ENCODE data around the gene MAIP1. TPM values are rescaled to one million over a fixed set of nuclear protein-coding genes. Genes with fewer than 3 reads are reported as not detected.

Gene MAIP1, protein sequence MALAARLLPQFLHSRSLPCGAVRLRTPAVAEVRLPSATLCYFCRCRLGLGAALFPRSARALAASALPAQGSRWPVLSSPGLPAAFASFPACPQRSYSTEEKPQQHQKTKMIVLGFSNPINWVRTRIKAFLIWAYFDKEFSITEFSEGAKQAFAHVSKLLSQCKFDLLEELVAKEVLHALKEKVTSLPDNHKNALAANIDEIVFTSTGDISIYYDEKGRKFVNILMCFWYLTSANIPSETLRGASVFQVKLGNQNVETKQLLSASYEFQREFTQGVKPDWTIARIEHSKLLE
- 28.6 and 32.3 TPM in 2 replicates for total RNA-seq (2021)
- long read RNA-seq, transcript MAIP1-202 (5 exons, 1,386 nt), result major isoform, 151 of 168 reads
- long read RNA-seq, partial matches to known transcripts, result 3 of 168 reads
- long read RNA-seq, other reads (novel, unspliced or antisense), result 12 of 168 reads

DNA sequence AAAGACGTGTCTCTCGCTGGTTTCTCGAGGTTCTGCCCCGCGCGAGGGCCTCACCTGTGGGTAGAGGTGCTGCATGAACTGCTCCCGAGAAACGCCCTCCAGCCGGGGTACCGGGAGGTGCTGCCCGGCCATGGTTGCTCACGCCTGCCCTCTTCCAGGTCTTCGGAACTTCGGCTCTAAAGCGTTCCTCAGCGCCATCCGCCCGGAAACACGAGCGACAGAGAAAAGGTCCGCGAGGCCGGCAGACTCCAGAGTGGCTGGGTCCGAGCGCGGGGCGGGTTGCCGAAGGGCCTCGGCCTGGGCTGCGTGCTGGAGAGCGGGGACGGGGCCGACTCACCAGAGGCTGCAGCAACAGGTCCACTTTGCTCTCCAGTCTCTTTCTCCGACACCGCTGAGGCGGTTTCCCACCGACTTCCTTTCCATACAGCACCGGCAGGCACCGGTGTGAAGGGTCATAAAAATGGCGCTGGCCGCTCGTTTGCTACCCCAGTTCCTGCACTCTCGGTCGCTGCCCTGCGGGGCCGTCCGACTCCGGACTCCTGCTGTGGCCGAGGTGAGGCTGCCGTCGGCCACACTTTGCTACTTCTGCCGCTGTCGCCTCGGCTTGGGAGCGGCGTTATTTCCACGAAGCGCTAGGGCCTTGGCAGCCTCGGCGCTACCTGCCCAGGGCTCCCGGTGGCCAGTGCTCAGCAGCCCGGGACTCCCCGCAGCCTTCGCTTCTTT, at the start of gene MAIP1, which contains the start of gene TYW5:
TSS of gene MAIP1 (plus strand) at position 244 of the 723 bp plus-strand sequence. CDS start at position 461, 217 bp downstream.
TSS of gene TYW5 (minus strand) at position 153 of the 723 bp plus-strand sequence. CDS start at position 132, 21 bp downstream.
- peaks cover 3% of the 10 kb centered on the region; the same call in 1 of the 2 replicates for H3K4me1 ChIP-seq (ENCODE audit: insufficient read depth, low read length)
- peak; percentile 81 for DNase-seq
- no peak within 1 kb of the TSS for H2BK20ac ChIP-seq (ENCODE audit: low read depth, low read length, poor library complexity, severe bottlenecking)
- peak within 1 kb of the TSS; percentile 37 for H4K5ac ChIP-seq (ENCODE audit: insufficient read length, low read depth, low read length)
- peak within 1 kb of the TSS; percentile 99 for H3K27ac Mint-ChIP-seq
- no peak within 1 kb of the TSS for H2BK12ac ChIP-seq (ENCODE audit: insufficient read length, low read depth, low read length)
- no peaks in the 10 kb centered on the region for H3K9me3 ChIP-seq (ENCODE audit: control insufficient read depth, low read depth, low read length)
- H3K79me2 ChIP-seq (ENCODE audit: insufficient read depth, low read length), result peaks cover 20% of the 10 kb centered on the region; the same call in 1 of the 2 replicates
- peak within 1 kb of the TSS; percentile 20 for H3K27ac ChIP-seq (ENCODE audit: insufficient read length, low read depth, low read length)
- H3K4me2 ChIP-seq (ENCODE audit: insufficient read depth, insufficient read length, low read length), result peak within 1 kb of the TSS; percentile 82
- H3K4ac ChIP-seq (ENCODE audit: low read depth, low read length), result no peak within 1 kb of the TSS
- peak within 1 kb of the TSS; percentile 94 for H3K14ac ChIP-seq (ENCODE audit: insufficient read depth, low read length)
- no peak within 1 kb of the TSS for H4K91ac ChIP-seq (ENCODE audit: insufficient read length, low read depth, low read length)
- peaks cover 5% of the 10 kb centered on the region for H3K79me1 ChIP-seq (ENCODE audit: insufficient read depth, low read depth, low read length, poor library complexity, severe bottlenecking)
- no peak within 1 kb of the TSS for H2BK120ac ChIP-seq (ENCODE audit: low read depth, low read length, poor library complexity, severe bottlenecking)
- H3K36me3 Mint-ChIP-seq (ENCODE audit: insufficient read depth in 1 of 3, low read depth in 3 of 3), result peaks cover 21 to 42% (median 35%) of the 10 kb centered on the region in 3 experiments
- no peak within 1 kb of the TSS for H4K8ac ChIP-seq (replicated peaks; ENCODE audit: insufficient read length, low read depth, low read length)
- no peaks in the 10 kb centered on the region for H3K27me3 Mint-ChIP-seq (ENCODE audit: low read depth)
- peak within 1 kb of the TSS; percentile 93 for H3K9ac ChIP-seq (ENCODE audit: extremely low read depth, insufficient read length, low read length)
- H3K4me1 Mint-ChIP-seq, result peaks cover 24 to 29% of the 10 kb centered on the region in 2 experiments
- no peaks in the 10 kb centered on the region for H3K9me3 Mint-ChIP-seq
- H3T11ph ChIP-seq (ENCODE audit: low read length), result no peak within 1 kb of the TSS
- H2AK5ac ChIP-seq (ENCODE audit: insufficient read length, low read length), result no peak within 1 kb of the TSS
- no CpG with 5 or more reads among the region's 64 CpGs for WGBS (ENCODE audit: extremely low coverage, insufficient read length, low lambda C conversion rate)
- H3K27me3 ChIP-seq (ENCODE audit: insufficient read depth, low read length), result no peaks in the 10 kb centered on the region
- H3K18ac ChIP-seq (ENCODE audit: insufficient read length, low read depth, low read length), result peak within 1 kb of the TSS; percentile 94
- H2AFZ ChIP-seq (ENCODE audit: low read length), result peak within 1 kb of the TSS; percentile 1
- H2BK15ac ChIP-seq (ENCODE audit: low read depth, low read length), result no peak within 1 kb of the TSS
- H4K20me1 ChIP-seq (ENCODE audit: control insufficient read depth, insufficient read depth, insufficient read length), result no peaks in the 10 kb centered on the region
- no peak within 1 kb of the TSS for H3K23ac ChIP-seq (ENCODE audit: insufficient read length, low read depth, low read length)
- H3K56ac ChIP-seq (ENCODE audit: insufficient read length, low read depth, low read length), result no peak within 1 kb of the TSS
- H3K23me2 ChIP-seq (ENCODE audit: insufficient read length, low read depth, low read length, poor library complexity, severe bottlenecking), result peaks cover 8% of the 10 kb centered on the region
- H2BK5ac ChIP-seq (ENCODE audit: insufficient read length, low read length), result peak within 1 kb of the TSS; percentile 21
- H3K4me3 Mint-ChIP-seq, result peak within 1 kb of the TSS; percentile 98
- TF ChIP-seq, protein P1, sequence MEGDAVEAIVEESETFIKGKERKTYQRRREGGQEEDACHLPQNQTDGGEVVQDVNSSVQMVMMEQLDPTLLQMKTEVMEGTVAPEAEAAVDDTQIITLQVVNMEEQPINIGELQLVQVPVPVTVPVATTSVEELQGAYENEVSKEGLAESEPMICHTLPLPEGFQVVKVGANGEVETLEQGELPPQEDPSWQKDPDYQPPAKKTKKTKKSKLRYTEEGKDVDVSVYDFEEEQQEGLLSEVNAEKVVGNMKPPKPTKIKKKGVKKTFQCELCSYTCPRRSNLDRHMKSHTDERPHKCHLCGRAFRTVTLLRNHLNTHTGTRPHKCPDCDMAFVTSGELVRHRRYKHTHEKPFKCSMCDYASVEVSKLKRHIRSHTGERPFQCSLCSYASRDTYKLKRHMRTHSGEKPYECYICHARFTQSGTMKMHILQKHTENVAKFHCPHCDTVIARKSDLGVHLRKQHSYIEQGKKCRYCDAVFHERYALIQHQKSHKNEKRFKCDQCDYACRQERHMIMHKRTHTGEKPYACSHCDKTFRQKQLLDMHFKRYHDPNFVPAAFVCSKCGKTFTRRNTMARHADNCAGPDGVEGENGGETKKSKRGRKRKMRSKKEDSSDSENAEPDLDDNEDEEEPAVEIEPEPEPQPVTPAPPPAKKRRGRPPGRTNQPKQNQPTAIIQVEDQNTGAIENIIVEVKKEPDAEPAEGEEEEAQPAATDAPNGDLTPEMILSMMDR (conservative IDR thresholded peaks at IDR 0.05), result peak; percentile 31; the same call in 2 of the 3 replicates
